Parathyroid adenoma (tissue), 2 donors: ENCODE data around the gene UPK1B.

Source experiments
- H2AFZ ChIP-seq: fragments of 300-600 bp; sonication (generic); one replicate; pipeline ENCODE4 v1.7.0; 2017; ENCODE audit warnings: antibody characterized with exemption, mild to moderate bottlenecking
- H3K27ac ChIP-seq: fragments of 300-600 bp; sonication (generic); one replicate; pipeline ENCODE4 v1.7.0; 2017
- H3K27me3 ChIP-seq: fragments of 300-600 bp; sonication (generic); one replicate; pipeline ENCODE4 v1.7.0; 2017; ENCODE audit warnings: low read length; ENCODE audit not compliant: control insufficient read depth, insufficient read depth
- H3K36me3 ChIP-seq: fragments of 300-600 bp; sonication (generic); one replicate; pipeline ENCODE4 v1.7.0; 2017; ENCODE audit warnings: low read length; ENCODE audit not compliant: control insufficient read depth, insufficient read depth
- H3K4me1 ChIP-seq: fragments of 300-600 bp; sonication (generic); one replicate; pipeline ENCODE4 v1.7.0; 2017; ENCODE audit warnings: control low read depth
- H3K4me2 ChIP-seq: fragments of 300-600 bp; sonication (generic); one replicate; pipeline ENCODE4 v1.7.0; 2017; ENCODE audit warnings: low read length
- H3K4me3 ChIP-seq: fragments of 300-600 bp; sonication (generic); one replicate; pipeline ENCODE4 v1.7.0; 2017; ENCODE audit warnings: low read depth, low read length
- H3K79me2 ChIP-seq: fragments of 300-600 bp; sonication (generic); one replicate; pipeline ENCODE4 v1.7.0; 2017; ENCODE audit warnings: control low read depth
- H3K9ac ChIP-seq: fragments of 300-600 bp; sonication (generic); one replicate; pipeline ENCODE4 v1.7.0; 2017; ENCODE audit warnings: mild to moderate bottlenecking
- H3K9me3 ChIP-seq: fragments of 300-600 bp; sonication (generic); one replicate; pipeline ENCODE4 v1.7.0; 2017; ENCODE audit warnings: low read length; ENCODE audit not compliant: control insufficient read depth
- TF ChIP-seq, protein P1 (sequence below): fragments of 300-600 bp; sonication (generic); IDR thresholded peaks from one replicate; pipeline ENCODE4 v1.7.0; 2017; ENCODE audit warnings: antibody characterized with exemption, mild to moderate bottlenecking
- donor health status: primary hyperparathyroidism.

The UPK1B gene

GRCh38 chr3:119147494-119147893 is 25.9 kb upstream of the UPK1B start:
- H3K27me3 ChIP-seq, result no peaks in the 10 kb centered on the region
- TF ChIP-seq, protein P1, sequence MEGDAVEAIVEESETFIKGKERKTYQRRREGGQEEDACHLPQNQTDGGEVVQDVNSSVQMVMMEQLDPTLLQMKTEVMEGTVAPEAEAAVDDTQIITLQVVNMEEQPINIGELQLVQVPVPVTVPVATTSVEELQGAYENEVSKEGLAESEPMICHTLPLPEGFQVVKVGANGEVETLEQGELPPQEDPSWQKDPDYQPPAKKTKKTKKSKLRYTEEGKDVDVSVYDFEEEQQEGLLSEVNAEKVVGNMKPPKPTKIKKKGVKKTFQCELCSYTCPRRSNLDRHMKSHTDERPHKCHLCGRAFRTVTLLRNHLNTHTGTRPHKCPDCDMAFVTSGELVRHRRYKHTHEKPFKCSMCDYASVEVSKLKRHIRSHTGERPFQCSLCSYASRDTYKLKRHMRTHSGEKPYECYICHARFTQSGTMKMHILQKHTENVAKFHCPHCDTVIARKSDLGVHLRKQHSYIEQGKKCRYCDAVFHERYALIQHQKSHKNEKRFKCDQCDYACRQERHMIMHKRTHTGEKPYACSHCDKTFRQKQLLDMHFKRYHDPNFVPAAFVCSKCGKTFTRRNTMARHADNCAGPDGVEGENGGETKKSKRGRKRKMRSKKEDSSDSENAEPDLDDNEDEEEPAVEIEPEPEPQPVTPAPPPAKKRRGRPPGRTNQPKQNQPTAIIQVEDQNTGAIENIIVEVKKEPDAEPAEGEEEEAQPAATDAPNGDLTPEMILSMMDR, result no peak
- H3K4me3 ChIP-seq, result no peak overlapping the region
- no peak overlapping the region for H2AFZ ChIP-seq
- H3K4me2 ChIP-seq, result no peak overlapping the region
- H3K27ac ChIP-seq, result no peak overlapping the region
- H3K9me3 ChIP-seq, result no peaks in the 10 kb centered on the region
- no peaks in the 10 kb centered on the region for H3K36me3 ChIP-seq
- H3K9ac ChIP-seq, result no peak overlapping the region
- H3K79me2 ChIP-seq, result no peaks in the 10 kb centered on the region
- no peaks in the 10 kb centered on the region for H3K4me1 ChIP-seq

- no peak overlapping the region for H3K27ac ChIP-seq
- H3K4me2 ChIP-seq, result no peak overlapping the region
- H3K4me1 ChIP-seq, result no peaks in the 10 kb centered on the region
- no peak overlapping the region for H2AFZ ChIP-seq
- no peak overlapping the region for H3K4me3 ChIP-seq
- H3K79me2 ChIP-seq, result no peaks in the 10 kb centered on the region
- no peak overlapping the region for H3K9ac ChIP-seq
- H3K36me3 ChIP-seq, result no peaks in the 10 kb centered on the region
- TF ChIP-seq, protein P1, result no peak
- no peaks in the 10 kb centered on the region for H3K27me3 ChIP-seq
- H3K9me3 ChIP-seq, result no peaks in the 10 kb centered on the region
Measured at GRCh38 chr3:119148493-119149180, 24.8 kb upstream of the UPK1B start.

DNA sequence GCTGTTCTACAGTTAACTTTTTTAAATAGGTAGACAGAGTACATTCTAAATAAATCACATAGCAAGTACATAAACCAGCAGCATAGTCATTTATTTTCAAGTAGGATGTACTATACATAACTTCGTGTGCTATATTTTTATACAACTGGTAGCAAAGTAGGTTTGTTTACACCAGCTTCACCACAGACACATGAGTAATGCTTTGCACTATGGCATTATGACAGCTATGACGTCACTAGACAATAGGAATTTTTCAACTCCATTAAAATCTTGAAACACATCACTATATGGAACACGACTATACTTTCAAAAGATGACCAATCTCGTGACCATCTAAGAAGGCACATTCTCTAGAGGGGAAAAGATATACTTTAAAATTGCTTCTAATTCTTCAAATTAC is 23.9 kb upstream of the UPK1B start:
- Histone ChIP-seq H3K27me3 (no peaks in the 10 kb centered on the region), H3K4me2 (no peak overlapping the region), H3K9me3 (no peaks in the 10 kb centered on the region), H3K9ac (no peak overlapping the region), H3K79me2 (no peaks in the 10 kb centered on the region), H3K4me3 (no peak overlapping the region), H3K36me3 (no peaks in the 10 kb centered on the region), H2AFZ (no peak overlapping the region), H3K4me1 (no peaks in the 10 kb centered on the region), H3K27ac (no peak overlapping the region)
- TF ChIP-seq, protein P1, result no peak

GRCh38 chr3:119156868-119157267 is 16.5 kb upstream of the UPK1B start:
- TF ChIP-seq, protein P1, result no peak
- H2AFZ ChIP-seq, result no peak overlapping the region
- H3K9ac ChIP-seq, result no peak overlapping the region
- H3K27ac ChIP-seq, result no peak overlapping the region
- no peaks in the 10 kb centered on the region for H3K4me1 ChIP-seq
- no peaks in the 10 kb centered on the region for H3K9me3 ChIP-seq
- H3K4me2 ChIP-seq, result no peak overlapping the region
- no peak overlapping the region for H3K4me3 ChIP-seq
- no peaks in the 10 kb centered on the region for H3K79me2 ChIP-seq
- H3K36me3 ChIP-seq, result no peaks in the 10 kb centered on the region
- H3K27me3 ChIP-seq, result no peaks in the 10 kb centered on the region

- Histone ChIP-seq H2AFZ (no peak overlapping the region), H3K4me1 (no peaks in the 10 kb centered on the region), H3K9ac (no peak overlapping the region), H3K27ac (no peak overlapping the region), H3K36me3 (no peaks in the 10 kb centered on the region), H3K4me3 (no peak overlapping the region), H3K4me2 (no peak overlapping the region), H3K79me2 (no peaks in the 10 kb centered on the region), H3K9me3 (no peaks in the 10 kb centered on the region), H3K27me3 (no peaks in the 10 kb centered on the region)
- TF ChIP-seq, protein P1, result no peak
Measured at GRCh38 chr3:119157971-119158370, 15.4 kb upstream of the UPK1B start.
